Fibroblast of lung (primary cell): ENCODE data around the gene PRKAR1A. TPM values are rescaled to one million over a fixed set of nuclear protein-coding genes. Genes with fewer than 3 reads are reported as not detected.

Experiments used
- DNase-seq, 2 donors: peaks; one replicate each; pipeline versions ENCODE4 v3.0.0 to v3.0.0-alpha.2; 2010; ENCODE audit warnings: low read depth in 2 of 2
- H2AFZ ChIP-seq: 2 replicates; pipeline ENCODE4 v1.5.1; 2012; ENCODE audit warnings: low read length, control low read depth, inconsistent platforms
- H3K27ac ChIP-seq: 2 replicates; pipeline ENCODE4 v1.5.1; 2011; ENCODE audit warnings: low read length, control low read depth; ENCODE audit not compliant: insufficient read depth
- H3K27me3 ChIP-seq: 2 replicates; pipeline ENCODE4 v1.5.1; 2011; ENCODE audit warnings: mild to moderate bottlenecking, low read length; ENCODE audit not compliant: control insufficient read depth, insufficient read depth
- H3K36me3 ChIP-seq: 2 replicates; pipeline ENCODE4 v1.5.1; 2011; ENCODE audit warnings: low read length; ENCODE audit not compliant: control insufficient read depth, insufficient read depth
- H3K4me1 ChIP-seq: 2 replicates; pipeline ENCODE4 v1.5.1; 2011; ENCODE audit warnings: low read length; ENCODE audit not compliant: control insufficient read depth, insufficient read depth; ENCODE audit errors: extremely low read depth
- H3K4me2 ChIP-seq: 2 replicates; pipeline ENCODE4 v1.5.1; 2011; ENCODE audit warnings: low read length, control low read depth; ENCODE audit not compliant: insufficient read depth; ENCODE audit errors: extremely low read depth
- H3K4me3 ChIP-seq, 4 experiments: fragments of 200-600 bp in 1 of 4; sonication (generic) in 1 of 4; replicated peaks in 1 of 4; 2 replicates each; pipeline ENCODE4 v1.5.1; 2011 to 2016; ENCODE audit warnings: low read length in 4 of 4, low read depth in 3 of 4, mild to moderate bottlenecking in 3 of 4, control low read depth in 2 of 4, inconsistent platforms in 1 of 4, mixed read lengths in 1 of 4; ENCODE audit not compliant: insufficient read depth in 1 of 4; ENCODE audit errors: control extremely low read depth in 1 of 4
- H3K79me2 ChIP-seq: 2 replicates; pipeline ENCODE4 v1.5.1; 2012; ENCODE audit warnings: mild to moderate bottlenecking, low read length, inconsistent platforms; ENCODE audit not compliant: control insufficient read depth, insufficient read depth
- H3K9ac ChIP-seq: 2 replicates; pipeline ENCODE4 v1.5.1; 2011; ENCODE audit warnings: mild to moderate bottlenecking, low read length, control low read depth; ENCODE audit not compliant: insufficient read depth
- H3K9me3 ChIP-seq: 2 replicates; pipeline ENCODE4 v1.5.1; 2012; ENCODE audit warnings: low read depth, low read length; ENCODE audit not compliant: control insufficient read depth, insufficient read depth
- H4K20me1 ChIP-seq: 2 replicates; pipeline ENCODE4 v1.5.1; 2011; ENCODE audit warnings: low read length; ENCODE audit not compliant: control insufficient read depth, insufficient read depth; ENCODE audit errors: extremely low read depth
- EZH2 ChIP-seq: IDR thresholded peaks from 2 replicates; pipeline ENCODE4 v1.5.1; 2012; ENCODE audit warnings: low read length, control low read depth, mild to moderate bottlenecking; ENCODE audit errors: missing control alignments
- polyA plus RNA-seq, 2 donors: library from polyadenylated mRNA; depleted of rRNA in 1 of 2; stranded (reverse) in 1 of 2; unstranded in 1 of 2; fragments of >200 nt; gene quantifications; 2 replicates each; pipeline ENCODE4 v1.2.1, GENCODE V29; 2011 to 2012; ENCODE audit warnings: missing spikeins in 1 of 2
- total RNA-seq: library from RNA; depleted of rRNA; stranded (reverse); fragments of >200 nt; gene quantifications from 2 replicates; pipeline ENCODE4 v1.2.1, GENCODE V29; 2014
- TF ChIP-seq, protein P1 (sequence below), 2 donors: IDR thresholded peaks in 1 of 2; conservative IDR thresholded peaks in 1 of 2; 1 replicate in 1 of 2; 2 replicates in 1 of 2; pipeline ENCODE4 v1.5.1; 2011 to 2012; ENCODE audit warnings: low read length in 2 of 2, control low read depth in 1 of 2, inconsistent platforms in 1 of 2, low read depth in 1 of 2, mild to moderate bottlenecking in 1 of 2

PRKAR1A gene
- total and polyA plus RNA-seq, 2 donors (not counting 1 experiment from before 2014, with no cell fraction given), result 285 to 290 TPM

DNA sequence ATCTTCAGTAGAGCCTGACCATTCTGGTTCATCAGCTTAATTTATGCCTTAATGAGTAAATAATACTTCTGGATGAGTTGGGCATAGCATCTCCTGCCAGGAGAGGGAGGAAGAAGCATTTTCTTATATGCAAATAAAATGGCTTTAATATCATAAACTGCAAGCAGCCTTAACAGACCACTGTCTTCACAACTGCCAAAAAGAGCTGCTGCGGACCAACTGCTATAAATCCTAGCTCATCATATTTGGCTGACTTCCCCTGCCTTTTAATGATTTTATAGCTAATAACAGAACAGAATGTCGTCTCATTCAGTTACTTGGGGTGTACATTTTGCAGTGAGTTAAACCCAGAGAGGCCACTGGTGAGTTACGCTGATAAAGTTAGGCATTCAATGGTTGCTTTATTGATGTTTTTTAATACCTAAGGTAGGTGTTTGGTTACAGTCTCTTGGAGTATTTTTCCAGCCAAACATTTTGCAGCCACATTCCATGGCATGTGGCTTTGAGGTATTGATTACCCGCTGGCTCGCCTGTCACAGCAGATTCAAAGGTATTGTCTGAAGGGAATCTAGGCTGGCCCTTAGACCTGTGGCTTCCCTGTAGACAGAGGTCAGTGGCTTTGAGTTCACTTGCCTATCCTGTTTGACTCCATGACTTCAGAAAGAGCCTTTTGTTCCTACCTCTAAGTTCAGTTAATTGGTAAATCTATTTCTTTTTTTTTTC, 72.5 kb downstream of the PRKAR1A start:
- no peak overlapping the region for H3K4me2 ChIP-seq
- no peak for DNase-seq
- no peaks in the 10 kb centered on the region for H3K36me3 ChIP-seq
- no peaks in the 10 kb centered on the region for H3K9me3 ChIP-seq
- no peak overlapping the region for H2AFZ ChIP-seq
- H3K79me2 ChIP-seq, result no peaks in the 10 kb centered on the region
- no peaks in the 10 kb centered on the region for H3K4me1 ChIP-seq
- H3K27me3 ChIP-seq, result no peaks in the 10 kb centered on the region
- no peaks in the 10 kb centered on the region for H4K20me1 ChIP-seq
- H3K9ac ChIP-seq, result no peak overlapping the region
- H3K27ac ChIP-seq, result no peak overlapping the region
- H3K4me3 ChIP-seq, result no peak overlapping the region
- TF ChIP-seq, protein P1, sequence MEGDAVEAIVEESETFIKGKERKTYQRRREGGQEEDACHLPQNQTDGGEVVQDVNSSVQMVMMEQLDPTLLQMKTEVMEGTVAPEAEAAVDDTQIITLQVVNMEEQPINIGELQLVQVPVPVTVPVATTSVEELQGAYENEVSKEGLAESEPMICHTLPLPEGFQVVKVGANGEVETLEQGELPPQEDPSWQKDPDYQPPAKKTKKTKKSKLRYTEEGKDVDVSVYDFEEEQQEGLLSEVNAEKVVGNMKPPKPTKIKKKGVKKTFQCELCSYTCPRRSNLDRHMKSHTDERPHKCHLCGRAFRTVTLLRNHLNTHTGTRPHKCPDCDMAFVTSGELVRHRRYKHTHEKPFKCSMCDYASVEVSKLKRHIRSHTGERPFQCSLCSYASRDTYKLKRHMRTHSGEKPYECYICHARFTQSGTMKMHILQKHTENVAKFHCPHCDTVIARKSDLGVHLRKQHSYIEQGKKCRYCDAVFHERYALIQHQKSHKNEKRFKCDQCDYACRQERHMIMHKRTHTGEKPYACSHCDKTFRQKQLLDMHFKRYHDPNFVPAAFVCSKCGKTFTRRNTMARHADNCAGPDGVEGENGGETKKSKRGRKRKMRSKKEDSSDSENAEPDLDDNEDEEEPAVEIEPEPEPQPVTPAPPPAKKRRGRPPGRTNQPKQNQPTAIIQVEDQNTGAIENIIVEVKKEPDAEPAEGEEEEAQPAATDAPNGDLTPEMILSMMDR (conservative IDR thresholded peaks at IDR 0.05 in 1 of 2, IDR thresholded peaks at IDR 0.05 in 1 of 2; ENCODE audit: low read depth in 1 of 2, low read length in 2 of 2), result no peak
- no peak for TF ChIP-seq EZH2

DNA sequence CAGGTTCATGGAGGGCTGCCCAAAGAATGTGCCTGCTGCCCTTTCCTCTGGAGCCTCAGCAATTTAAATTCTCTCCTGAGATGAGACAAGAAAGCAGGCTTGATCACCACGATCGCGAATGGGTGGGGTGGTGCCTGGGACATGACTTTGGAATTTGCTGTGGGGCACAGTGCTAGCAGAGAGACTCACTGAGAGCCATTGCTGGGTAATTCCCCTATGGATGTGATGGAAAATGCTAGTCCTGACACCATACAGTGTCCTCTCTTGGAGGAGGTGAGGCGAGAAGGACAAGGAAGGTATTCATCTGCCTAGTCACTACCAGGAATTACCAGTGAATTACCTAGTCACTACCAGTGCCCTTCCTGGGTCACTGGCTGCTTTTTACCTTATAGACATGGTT, 73.4 kb downstream of the PRKAR1A start:
- H2AFZ ChIP-seq, result no peak overlapping the region
- H3K27me3 ChIP-seq, result no peaks in the 10 kb centered on the region
- H3K9ac ChIP-seq, result no peak overlapping the region
- no peaks in the 10 kb centered on the region for H4K20me1 ChIP-seq
- H3K36me3 ChIP-seq, result no peaks in the 10 kb centered on the region
- no peak overlapping the region for H3K4me2 ChIP-seq
- no peak overlapping the region for H3K4me3 ChIP-seq
- no peaks in the 10 kb centered on the region for H3K79me2 ChIP-seq
- H3K27ac ChIP-seq, result no peak overlapping the region
- no peak for DNase-seq
- no peak for TF ChIP-seq EZH2
- TF ChIP-seq, protein P1 (conservative IDR thresholded peaks at IDR 0.05 in 1 of 2, IDR thresholded peaks at IDR 0.05 in 1 of 2; ENCODE audit: low read depth in 1 of 2, low read length in 2 of 2), result no peak
- H3K4me1 ChIP-seq, result no peaks in the 10 kb centered on the region
- H3K9me3 ChIP-seq, result no peaks in the 10 kb centered on the region

DNA sequence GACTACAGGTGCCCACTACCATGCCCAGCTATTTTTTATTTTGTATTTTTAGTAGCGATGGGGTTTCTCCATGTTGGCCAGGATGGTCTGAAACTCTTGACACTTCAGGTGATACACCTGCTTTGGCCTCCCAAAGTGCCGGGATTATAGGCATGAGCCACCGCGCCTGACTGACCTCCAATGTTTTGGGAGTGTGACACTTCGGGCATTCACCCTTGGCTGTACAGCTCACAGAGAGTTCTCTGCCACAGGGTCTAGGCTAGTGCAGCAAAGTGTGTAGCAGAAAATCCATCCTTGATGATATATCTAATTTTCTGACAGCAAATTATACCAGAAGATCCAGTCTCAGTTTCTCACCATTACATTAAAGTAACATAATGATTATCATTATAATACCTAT, 74.8 kb downstream of the PRKAR1A start:
- H3K4me2 ChIP-seq, result no peak overlapping the region
- no peaks in the 10 kb centered on the region for H3K36me3 ChIP-seq
- H3K79me2 ChIP-seq, result no peaks in the 10 kb centered on the region
- no peaks in the 10 kb centered on the region for H4K20me1 ChIP-seq
- H3K9ac ChIP-seq, result no peak overlapping the region
- H3K27me3 ChIP-seq, result no peaks in the 10 kb centered on the region
- no peak overlapping the region for H3K4me3 ChIP-seq
- H3K4me1 ChIP-seq, result no peaks in the 10 kb centered on the region
- no peak for TF ChIP-seq EZH2
- TF ChIP-seq, protein P1 (conservative IDR thresholded peaks at IDR 0.05 in 1 of 2, IDR thresholded peaks at IDR 0.05 in 1 of 2; ENCODE audit: low read depth in 1 of 2, low read length in 2 of 2), result no peak
- no peak overlapping the region for H3K27ac ChIP-seq
- no peaks in the 10 kb centered on the region for H3K9me3 ChIP-seq
- H2AFZ ChIP-seq, result no peak overlapping the region
- DNase-seq, result no peak
